Globus pallidus (tissue), 1 donor: Measurements from ENCODE around the gene TGIF2LY.
"Not testable (repeated sequence)": the region's sequence is repeated elsewhere in the genome, so short reads cannot be mapped to it uniquely, and the experiment has no call there.

ENCODE experiments used
- DNase-seq: peaks from one replicate; pipeline ENCODE4 v3.0.0-alpha.2; 2015; ENCODE audit warnings: low spot score

Gene TGIF2LY

DNA sequence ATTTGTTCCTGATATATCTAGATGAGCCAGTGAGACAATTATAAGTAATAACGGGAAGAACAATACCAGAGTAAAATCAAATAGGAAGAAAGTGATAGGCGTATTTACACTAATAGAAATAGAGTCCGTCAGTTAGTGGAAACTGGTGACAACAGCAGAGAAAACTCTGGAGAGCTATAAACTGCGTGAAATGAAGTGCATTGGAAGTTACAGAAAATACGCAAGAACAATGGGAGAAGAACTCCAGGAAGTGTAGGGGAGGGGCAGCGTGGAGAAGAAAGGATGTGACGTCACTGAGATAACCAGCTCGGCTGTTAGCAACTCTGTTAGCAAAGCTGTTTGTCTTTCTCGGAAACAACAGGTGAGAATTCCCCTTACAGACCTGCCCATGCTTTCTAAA is at the start of gene TGIF2LY:
TGIF2LY (plus strand) TSS at position 301 of the 400 bp plus-strand sequence. CDS start 178 bp downstream, outside the sequence.
- DNase-seq: not testable (repeated sequence)
